Calu3 (cell line): ENCODE data around the gene WDR91. TPM values are rescaled to one million over a fixed set of nuclear protein-coding genes. Genes with fewer than 3 reads are reported as not detected.

ENCODE experiments used
- BruUV-seq: library from RNA; stranded (reverse); fragments of 400-500 nt; replicated peaks from 2 replicates; lab custom pipeline; 2021; lab: Mats Ljungman, UMichigan
- CTCF ChIA-PET: fragments of 300-600 bp; sonication (Branson Sonifier 250); formaldehyde crosslinking; loops from one replicate; lab custom pipeline; 2022; ENCODE audit warnings: antibody characterized with exemption; lab: Charles Lee
- DNase-seq: peaks from one replicate; pipeline ENCODE4 v3.0.0; 2022
- H3K27ac Mint-ChIP-seq: one replicate; pipeline ENCODE4 v1.8.0; 2022; ENCODE audit warnings: mixed read lengths; ENCODE audit not compliant: unreplicated experiment
- H3K27me3 Mint-ChIP-seq: one replicate; pipeline ENCODE4 v1.8.0; 2022; ENCODE audit warnings: mixed read lengths; ENCODE audit not compliant: unreplicated experiment
- H3K36me3 Mint-ChIP-seq: one replicate; pipeline ENCODE4 v1.8.0; 2022; ENCODE audit warnings: mild to moderate bottlenecking, moderate library complexity, mixed read lengths; ENCODE audit not compliant: insufficient read depth, unreplicated experiment
- H3K4me1 Mint-ChIP-seq: one replicate; pipeline ENCODE4 v1.8.0; 2022; ENCODE audit warnings: mild to moderate bottlenecking, low read depth, mixed read lengths; ENCODE audit not compliant: unreplicated experiment
- H3K4me3 Mint-ChIP-seq: one replicate; pipeline ENCODE4 v1.8.0; 2022; ENCODE audit warnings: mild to moderate bottlenecking, low read depth, moderate library complexity, mixed read lengths; ENCODE audit not compliant: unreplicated experiment
- H3K9me3 Mint-ChIP-seq: one replicate; pipeline ENCODE4 v1.8.0; 2022; ENCODE audit warnings: low read depth, mixed read lengths; ENCODE audit not compliant: unreplicated experiment
- intact Hi-C: fragments of 100-400 bp; cut with micrococcal nuclease; formaldehyde crosslinking; loops from one replicate; pipeline ENCODE4 v1.10.0; 2022; ENCODE audit not compliant: unreplicated experiment
- total RNA-seq: library from RNA; stranded (reverse); gene quantifications from 2 replicates; pipeline ENCODE4 v1.2.3, GENCODE V29; 2022
- TF ChIP-seq, protein P1 (sequence below): fragments of 200-600 bp; IDR thresholded peaks from one replicate; pipeline ENCODE4 v1.8.0; 2022; ENCODE audit warnings: antibody characterized with exemption; ENCODE audit not compliant: unreplicated experiment

Gene WDR91
- total RNA-seq, 1 experiment from 2014 or later, result 24.3 TPM

DNA sequence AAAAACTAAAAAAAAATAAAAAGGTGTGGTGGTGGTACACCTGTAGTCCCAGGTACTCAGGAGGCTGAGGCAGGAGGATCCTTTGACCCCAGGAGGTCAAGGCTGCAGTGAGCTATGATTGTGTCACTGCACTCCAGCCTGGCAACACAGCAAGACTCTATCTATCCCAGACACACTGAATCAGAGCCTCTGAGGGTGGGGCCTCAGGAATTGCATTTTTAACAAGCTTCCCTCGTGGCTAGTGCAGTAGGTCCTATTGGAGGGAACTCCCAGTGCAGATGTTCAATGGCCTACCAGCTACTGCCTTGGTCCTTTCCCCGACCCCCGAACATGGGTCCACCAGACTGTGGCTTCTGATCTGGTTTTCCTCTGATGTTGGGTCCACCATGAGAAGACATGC, 37.2 kb upstream of the WDR91 start:
- no peaks in the 10 kb centered on the region for H3K36me3 Mint-ChIP-seq
- H3K27ac Mint-ChIP-seq, result no peak overlapping the region
- BruUV-seq, result no TSS peak
- H3K4me1 Mint-ChIP-seq, result peaks cover 6% of the 10 kb centered on the region
- no peaks in the 10 kb centered on the region for H3K27me3 Mint-ChIP-seq
- no peaks in the 10 kb centered on the region for H3K9me3 Mint-ChIP-seq
- no peak for DNase-seq
- intact Hi-C loops, result no loop called here
- no peak overlapping the region for H3K4me3 Mint-ChIP-seq
- TF ChIP-seq, protein P1, sequence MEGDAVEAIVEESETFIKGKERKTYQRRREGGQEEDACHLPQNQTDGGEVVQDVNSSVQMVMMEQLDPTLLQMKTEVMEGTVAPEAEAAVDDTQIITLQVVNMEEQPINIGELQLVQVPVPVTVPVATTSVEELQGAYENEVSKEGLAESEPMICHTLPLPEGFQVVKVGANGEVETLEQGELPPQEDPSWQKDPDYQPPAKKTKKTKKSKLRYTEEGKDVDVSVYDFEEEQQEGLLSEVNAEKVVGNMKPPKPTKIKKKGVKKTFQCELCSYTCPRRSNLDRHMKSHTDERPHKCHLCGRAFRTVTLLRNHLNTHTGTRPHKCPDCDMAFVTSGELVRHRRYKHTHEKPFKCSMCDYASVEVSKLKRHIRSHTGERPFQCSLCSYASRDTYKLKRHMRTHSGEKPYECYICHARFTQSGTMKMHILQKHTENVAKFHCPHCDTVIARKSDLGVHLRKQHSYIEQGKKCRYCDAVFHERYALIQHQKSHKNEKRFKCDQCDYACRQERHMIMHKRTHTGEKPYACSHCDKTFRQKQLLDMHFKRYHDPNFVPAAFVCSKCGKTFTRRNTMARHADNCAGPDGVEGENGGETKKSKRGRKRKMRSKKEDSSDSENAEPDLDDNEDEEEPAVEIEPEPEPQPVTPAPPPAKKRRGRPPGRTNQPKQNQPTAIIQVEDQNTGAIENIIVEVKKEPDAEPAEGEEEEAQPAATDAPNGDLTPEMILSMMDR, result no peak
- CTCF ChIA-PET, result interaction anchor here (1.2 kb wide), 1 partner anchor 73 kb away, joined by 3 read pairs; no protein-coding TSS in a partner anchor

DNA sequence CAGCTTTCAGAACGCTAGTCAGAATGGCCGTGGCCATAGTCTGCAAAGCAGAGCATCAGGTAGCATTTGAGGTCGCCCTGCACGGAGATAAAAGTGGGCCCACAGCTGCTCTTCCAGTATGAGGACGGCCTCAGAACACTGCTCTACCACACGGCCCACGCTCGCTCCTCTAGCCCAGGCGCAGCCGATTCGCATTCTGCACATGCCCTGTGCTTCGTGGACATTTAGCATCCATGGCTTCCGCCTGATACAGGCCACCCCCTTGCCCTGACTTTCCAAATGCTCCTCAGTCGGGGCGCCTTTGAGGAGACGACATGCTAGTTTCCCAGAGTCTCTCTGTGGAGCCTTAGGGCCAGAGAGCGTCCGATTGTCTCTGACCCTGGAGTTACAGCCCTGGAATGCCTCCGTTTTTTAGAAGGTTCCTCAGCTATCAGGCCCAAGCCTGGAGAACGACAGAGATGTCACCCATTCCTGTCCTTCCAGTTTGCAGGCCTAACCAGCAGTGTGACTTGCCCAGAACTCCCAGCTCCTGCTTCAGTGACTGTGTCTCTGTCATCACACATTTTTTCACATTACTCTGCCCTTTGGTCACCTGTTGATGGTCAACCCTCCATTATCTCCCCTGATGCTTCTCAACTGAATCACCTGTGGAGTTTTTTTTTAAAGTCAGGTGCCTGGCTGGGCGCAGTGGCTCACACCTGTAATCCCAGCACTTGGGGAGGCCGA, 36.6 kb upstream of the WDR91 start:
- TF ChIP-seq, protein P1, result no peak
- intact Hi-C loops, result no loop called here
- H3K9me3 Mint-ChIP-seq, result no peaks in the 10 kb centered on the region
- no TSS peak for BruUV-seq
- H3K4me1 Mint-ChIP-seq, result no peaks in the 10 kb centered on the region
- CTCF ChIA-PET, result interaction anchor here (1.2 kb wide), 1 partner anchor 74 kb away, joined by 3 read pairs; no protein-coding TSS in a partner anchor
- H3K4me3 Mint-ChIP-seq, result no peak overlapping the region
- no peak overlapping the region for H3K27ac Mint-ChIP-seq
- H3K36me3 Mint-ChIP-seq, result no peaks in the 10 kb centered on the region
- DNase-seq, result no peak
- no peaks in the 10 kb centered on the region for H3K27me3 Mint-ChIP-seq

DNA sequence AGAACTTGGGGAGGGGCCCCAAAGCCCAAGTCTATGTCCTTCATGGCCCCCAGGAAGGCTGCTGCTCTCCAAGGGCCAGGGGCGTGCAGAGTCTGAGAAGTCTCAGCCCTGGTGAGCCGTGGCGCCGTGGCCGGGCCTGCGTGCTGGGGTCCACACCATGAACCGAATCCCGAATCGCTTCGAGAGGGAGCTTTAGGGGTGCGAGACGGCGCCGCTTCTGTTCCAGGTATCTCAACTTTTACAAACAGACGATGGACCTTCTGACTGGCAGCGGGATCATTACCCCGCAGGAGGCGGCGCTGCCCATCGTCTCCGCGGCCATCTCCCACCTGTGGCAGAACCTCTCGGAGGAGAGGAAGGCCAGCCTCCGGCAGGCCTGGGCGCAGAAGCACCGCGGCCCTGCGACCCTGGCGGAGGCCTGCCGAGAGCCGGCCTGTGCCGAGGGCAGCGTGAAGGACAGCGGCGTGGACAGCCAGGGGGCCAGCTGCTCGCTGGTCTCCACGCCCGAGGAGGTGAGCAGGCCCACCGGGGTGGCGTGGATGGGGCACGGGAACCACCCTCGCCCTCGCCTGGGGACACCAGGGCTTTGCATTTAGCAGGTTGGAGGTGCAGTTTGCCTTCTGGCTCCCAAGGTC, 35.0 kb upstream of the WDR91 start:
- no peak for DNase-seq
- Mint-ChIP-seq H3K4me1 (no peaks in the 10 kb centered on the region), H3K36me3 (no peaks in the 10 kb centered on the region), H3K9me3 (no peaks in the 10 kb centered on the region), H3K4me3 (no peak overlapping the region), H3K27ac (no peak overlapping the region), H3K27me3 (peaks cover 13% of the 10 kb centered on the region)
- TF ChIP-seq, protein P1, result no peak
- no TSS peak for BruUV-seq
- CTCF ChIA-PET, result interaction anchor here (0.7 kb wide), 1 partner anchor 12 kb away, joined by 3 read pairs; no protein-coding TSS in a partner anchor
- intact Hi-C loops, result no loop called here

DNA sequence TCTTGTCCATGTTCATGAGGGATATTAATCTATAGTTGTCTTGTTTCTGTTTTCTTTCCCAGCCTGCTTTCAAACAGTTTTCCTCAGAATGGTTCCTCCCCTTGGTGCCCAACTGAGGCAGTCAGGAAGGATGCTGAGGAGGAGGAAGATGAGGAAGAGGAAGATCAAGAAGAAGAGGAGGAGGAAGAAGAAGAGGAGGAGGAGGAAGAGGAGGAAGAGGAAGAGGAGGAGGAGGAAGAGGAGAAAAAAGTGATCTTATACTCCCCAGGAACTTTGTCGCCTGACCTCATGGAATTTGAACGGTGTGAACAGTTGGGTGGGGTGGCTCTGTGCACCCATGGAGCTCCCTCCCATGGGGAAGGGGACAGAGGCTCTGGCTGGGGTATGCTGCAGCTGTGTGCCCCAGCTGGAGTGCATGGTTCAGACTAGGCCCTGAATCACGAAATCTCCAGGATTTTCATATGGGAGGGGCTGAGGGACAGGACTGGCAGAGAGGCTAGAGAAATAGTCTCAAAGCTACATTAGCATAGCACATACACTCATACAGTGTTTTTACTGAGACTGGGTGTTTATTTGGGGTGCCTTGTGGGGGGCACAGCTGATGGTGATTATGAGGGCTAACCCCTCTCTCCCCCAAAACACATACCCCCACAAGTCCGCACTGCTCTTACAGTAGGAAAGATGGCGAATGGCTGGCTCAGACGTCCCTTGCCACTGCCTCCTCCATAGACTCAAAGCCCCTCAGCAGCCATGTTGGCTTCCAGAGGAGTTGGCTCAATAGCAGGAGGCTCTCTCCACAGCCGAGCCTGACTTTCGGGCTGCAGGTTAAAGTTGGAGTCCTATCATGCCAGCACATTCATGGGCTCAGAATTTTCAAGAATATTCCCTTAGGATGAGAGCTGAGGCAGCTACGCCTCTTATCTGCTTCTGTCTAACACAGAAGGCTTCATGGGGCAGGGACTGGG, 34.2 kb upstream of the WDR91 start:
- Mint-ChIP-seq H3K4me1 (no peaks in the 10 kb centered on the region), H3K9me3 (no peaks in the 10 kb centered on the region), H3K27ac (no peak overlapping the region), H3K4me3 (no peak overlapping the region), H3K27me3 (peaks cover 17% of the 10 kb centered on the region), H3K36me3 (no peaks in the 10 kb centered on the region)
- no TSS peak for BruUV-seq
- CTCF ChIA-PET, result no interaction called here
- TF ChIP-seq, protein P1, result no peak
- intact Hi-C loops, result no loop called here
- no peak for DNase-seq
